ENCODE measurements around the gene DDX60.

GRCh38 chr4:168308912-168309311 lies 9.6 kb downstream of the DDX60 start:
- TF ChIP-seq POLR2A (IDR thresholded peaks at IDR 0.05; ENCODE audit: low read depth, low read length) (no peak), EZH2 (IDR thresholded peaks at IDR 0.05; ENCODE audit: borderline replicate concordance, low read depth, low read length, severe bottlenecking) (no peak), POLR2AphosphoS5 (IDR thresholded peaks at IDR 0.05; ENCODE audit: insufficient read depth, low read depth, low read length) (no peak), MYC (IDR thresholded peaks at IDR 0.05; ENCODE audit: low read depth, low read length) (no peak), MAX (IDR thresholded peaks at IDR 0.05; ENCODE audit: insufficient read depth, insufficient read length) (no peak), JUN (IDR thresholded peaks at IDR 0.05; ENCODE audit: borderline replicate concordance, insufficient read depth, insufficient read length, low read depth) (no peak)
- TF ChIP-seq, protein P1, sequence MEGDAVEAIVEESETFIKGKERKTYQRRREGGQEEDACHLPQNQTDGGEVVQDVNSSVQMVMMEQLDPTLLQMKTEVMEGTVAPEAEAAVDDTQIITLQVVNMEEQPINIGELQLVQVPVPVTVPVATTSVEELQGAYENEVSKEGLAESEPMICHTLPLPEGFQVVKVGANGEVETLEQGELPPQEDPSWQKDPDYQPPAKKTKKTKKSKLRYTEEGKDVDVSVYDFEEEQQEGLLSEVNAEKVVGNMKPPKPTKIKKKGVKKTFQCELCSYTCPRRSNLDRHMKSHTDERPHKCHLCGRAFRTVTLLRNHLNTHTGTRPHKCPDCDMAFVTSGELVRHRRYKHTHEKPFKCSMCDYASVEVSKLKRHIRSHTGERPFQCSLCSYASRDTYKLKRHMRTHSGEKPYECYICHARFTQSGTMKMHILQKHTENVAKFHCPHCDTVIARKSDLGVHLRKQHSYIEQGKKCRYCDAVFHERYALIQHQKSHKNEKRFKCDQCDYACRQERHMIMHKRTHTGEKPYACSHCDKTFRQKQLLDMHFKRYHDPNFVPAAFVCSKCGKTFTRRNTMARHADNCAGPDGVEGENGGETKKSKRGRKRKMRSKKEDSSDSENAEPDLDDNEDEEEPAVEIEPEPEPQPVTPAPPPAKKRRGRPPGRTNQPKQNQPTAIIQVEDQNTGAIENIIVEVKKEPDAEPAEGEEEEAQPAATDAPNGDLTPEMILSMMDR (IDR thresholded peaks at IDR 0.05; ENCODE audit: extremely low read depth in 1 of 2, insufficient read depth in 1 of 2, low read depth in 1 of 2, low read length in 2 of 2), result no peak

Data from endothelial cell of umbilical vein (primary cell).